A549 (cell line): ENCODE data around the gene PIPOX. TPM values are rescaled to one million over a fixed set of nuclear protein-coding genes. Genes with fewer than 3 reads are reported as not detected.

Source experiments
- ATAC-seq, 2 experiments: fragments of 200-7000 bp in 1 of 2; fragments of >200 bp in 1 of 2; cut with Nextera tagmentation in 1 of 2; cut with Tn5 transposase in 1 of 2; 3 replicates each; pipeline versions ENCODE4 v1.8.0 to v1.9.1; 2018 to 2020; ENCODE audit warnings: mild to moderate bottlenecking in 1 of 2, moderate library complexity in 1 of 2
- CTCF ChIA-PET: fragments of 300-600 bp; sonication (Branson Sonifier 250); formaldehyde crosslinking; extraction: SDS; loops from one replicate; lab custom pipeline; 2021; ENCODE audit warnings: antibody characterized with exemption, inconsistent platforms; lab: Yijun Ruan, JAX
- POLR2A ChIA-PET: fragments of 350-600 bp; formaldehyde crosslinking; extraction: SDS; loops from one replicate; lab custom pipeline; 2021; ENCODE audit warnings: antibody characterized with exemption, inconsistent platforms; lab: Yijun Ruan, JAX
- DNase-seq, 2 experiments: peaks; one replicate each; pipeline versions ENCODE4 v3.0.0 to v3.0.0-alpha.2; 2011 to 2016; ENCODE audit warnings: low read depth in 1 of 2, low spot score in 1 of 2
- FAIRE-seq: peaks from 2 replicates; lab custom pipeline; 2011; peaks lifted over from hg19 to GRCh38; lab: Jason Lieb, UNC
- H3K27ac ChIP-seq, 2 experiments: fragments of >200 bp; sonication (Bioruptor Twin); formaldehyde crosslinking; 3 replicates each; pipeline ENCODE4 v1.5.1; 2016 to 2017
- H3K4me1 ChIP-seq: fragments of >200 bp; sonication (Bioruptor Twin); formaldehyde crosslinking; 3 replicates; pipeline ENCODE4 v1.6.1; 2016
- H3K4me2 ChIP-seq: fragments of >200 bp; sonication (Bioruptor Twin); formaldehyde crosslinking; 3 replicates; pipeline ENCODE4 v1.6.1; 2016
- H3K4me3 ChIP-seq: fragments of >200 bp; sonication (Bioruptor Twin); formaldehyde crosslinking; 3 replicates; pipeline ENCODE4 v1.5.1; 2016
- H3K9me3 ChIP-seq: fragments of >200 bp; sonication (Bioruptor Twin); formaldehyde crosslinking; 3 replicates; pipeline ENCODE4 v1.6.1; 2016
- ESRRA ChIP-seq: fragments of 150-350 bp; IDR thresholded peaks from 2 replicates; pipeline ENCODE4 v1.6.1; 2014; ENCODE audit warnings: mild to moderate bottlenecking, low read length, borderline replicate concordance
- FOSB ChIP-seq: fragments of 250-450 bp; sonication (Bioruptor Pico); IDR thresholded peaks from 2 replicates; pipeline ENCODE4 v1.5.0; 2020; ENCODE audit warnings: mild to moderate bottlenecking, moderate library complexity
- FOXS1 ChIP-seq: fragments of 250-450 bp; sonication (Bioruptor Pico); IDR thresholded peaks from 2 replicates; pipeline ENCODE4 v1.5.0; 2020; ENCODE audit warnings: mild to moderate bottlenecking, moderate library complexity
- HOXA7 ChIP-seq: fragments of 250-450 bp; sonication (Bioruptor Pico); IDR thresholded peaks from 2 replicates; pipeline ENCODE4 v1.5.0; 2020; ENCODE audit warnings: mild to moderate bottlenecking, moderate library complexity
- HOXB13 ChIP-seq: fragments of 250-450 bp; sonication (Bioruptor Pico); IDR thresholded peaks from 2 replicates; pipeline ENCODE4 v1.5.0; 2020; ENCODE audit warnings: low read depth, mild to moderate bottlenecking, moderate library complexity
- HOXB5 ChIP-seq: fragments of 250-450 bp; sonication (Bioruptor Pico); IDR thresholded peaks from 2 replicates; pipeline ENCODE4 v1.5.0; 2020; ENCODE audit warnings: mild to moderate bottlenecking, moderate library complexity
- JUNB ChIP-seq: fragments of >200 bp; sonication (Bioruptor Twin); formaldehyde crosslinking; IDR thresholded peaks from 2 replicates; pipeline ENCODE4 v1.6.1; 2016
- KDM5A ChIP-seq: fragments of 200-600 bp; sonication (generic); IDR thresholded peaks from 2 replicates; pipeline ENCODE4 v1.6.1; 2016; ENCODE audit warnings: antibody characterized with exemption, mild to moderate bottlenecking
- MAZ ChIP-seq: fragments of 150-350 bp; IDR thresholded peaks from 2 replicates; pipeline ENCODE4 v1.6.1; 2014; ENCODE audit warnings: antibody characterized with exemption, low read depth, low read length, borderline replicate concordance
- NFE2L2 ChIP-seq: fragments of 150-350 bp; conservative IDR thresholded peaks from 2 replicates; pipeline ENCODE4 v1.6.1; 2014; ENCODE audit warnings: low read length
- NPAS2 ChIP-seq: fragments of 250-450 bp; sonication (Bioruptor Pico); IDR thresholded peaks from 2 replicates; pipeline ENCODE4 v1.8.0; 2022; ENCODE audit warnings: mild to moderate bottlenecking, moderate library complexity, borderline replicate concordance
- POLR2A ChIP-seq: IDR thresholded peaks from 2 replicates; pipeline ENCODE4 v1.6.1; 2012; ENCODE audit warnings: mild to moderate bottlenecking, low read length
- RARB ChIP-seq: fragments of 250-450 bp; sonication (Bioruptor Pico); IDR thresholded peaks from 2 replicates; pipeline ENCODE4 v1.8.0; 2021; ENCODE audit warnings: mild to moderate bottlenecking, moderate library complexity
- WGBS: methylation state at CpG from one replicate; pipeline ENCODE4 v1.1.6; 2017; ENCODE audit errors: missing lambda C conversion rate; 5-methylcytosine and 5-hydroxymethylcytosine counted together
- polyA plus RNA-seq, 4 experiments: library from polyadenylated mRNA; depleted of rRNA in 3 of 4; stranded (reverse); fragments of >200 nt; fragmentation: RNase III in 1 of 4; extraction: RNeasy Plus Mini Kit Qiagen cat#74134 plus additional on column Dnase treatment in 1 of 4; gene quantifications; 2 replicates in 3 of 4; 3 replicates in 1 of 4; pipeline ENCODE4 v1.2.3, GENCODE V29; 2011 to 2017
- TF ChIP-seq, protein P1 (sequence below): fragments of 200-600 bp; sonication (generic); IDR thresholded peaks from 2 replicates; pipeline ENCODE4 v1.6.1; 2016; ENCODE audit warnings: antibody characterized with exemption, mild to moderate bottlenecking, moderate library complexity
- TF ChIP-seq, protein P2 (sequence below): IDR thresholded peaks from 2 replicates; pipeline ENCODE4 v1.6.1; 2012; ENCODE audit warnings: low read depth, borderline replicate concordance
- TF ChIP-seq, protein P3 (sequence below): IDR thresholded peaks from 2 replicates; pipeline ENCODE4 v1.6.1; 2012
- TF ChIP-seq, protein P4 (sequence below): fragments of 150-350 bp; IDR thresholded peaks from 2 replicates; pipeline ENCODE4 v1.6.1; 2014; ENCODE audit warnings: low read depth, mild to moderate bottlenecking, low read length

Gene PIPOX
- polyA plus RNA-seq, 2 of the 4 experiments (the other 2 are of a cell fraction): 0.39 to 0.94 TPM

DNA sequence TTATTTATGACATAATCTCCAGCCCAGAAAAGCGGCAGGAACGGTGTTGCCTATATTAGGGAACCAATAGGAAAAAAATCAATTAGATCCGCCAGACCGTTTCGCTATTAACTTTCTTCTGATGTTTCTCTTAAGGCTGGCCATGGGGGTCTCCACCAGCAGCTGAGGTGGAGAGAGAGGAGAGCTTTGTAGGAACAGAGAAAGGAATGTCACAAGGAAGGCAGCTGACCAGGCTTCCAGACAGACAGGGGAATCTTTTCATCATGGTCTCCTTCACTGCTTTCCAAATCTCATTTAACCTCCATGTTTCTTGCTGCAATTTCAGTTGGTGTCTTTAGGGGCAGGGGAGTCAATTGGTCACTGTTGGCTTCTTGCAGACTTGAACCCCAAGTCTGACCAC is 28.2 kb upstream of the PIPOX start:
- Histone ChIP-seq H3K4me1 (no peaks in the 10 kb centered on the region), H3K9me3 (no peaks in the 10 kb centered on the region), H3K27ac (no peak overlapping the region), H3K4me3 (no peak overlapping the region), H3K4me2 (no peak overlapping the region)
- DNase-seq: no peak
- TF ChIP-seq, protein P1, sequence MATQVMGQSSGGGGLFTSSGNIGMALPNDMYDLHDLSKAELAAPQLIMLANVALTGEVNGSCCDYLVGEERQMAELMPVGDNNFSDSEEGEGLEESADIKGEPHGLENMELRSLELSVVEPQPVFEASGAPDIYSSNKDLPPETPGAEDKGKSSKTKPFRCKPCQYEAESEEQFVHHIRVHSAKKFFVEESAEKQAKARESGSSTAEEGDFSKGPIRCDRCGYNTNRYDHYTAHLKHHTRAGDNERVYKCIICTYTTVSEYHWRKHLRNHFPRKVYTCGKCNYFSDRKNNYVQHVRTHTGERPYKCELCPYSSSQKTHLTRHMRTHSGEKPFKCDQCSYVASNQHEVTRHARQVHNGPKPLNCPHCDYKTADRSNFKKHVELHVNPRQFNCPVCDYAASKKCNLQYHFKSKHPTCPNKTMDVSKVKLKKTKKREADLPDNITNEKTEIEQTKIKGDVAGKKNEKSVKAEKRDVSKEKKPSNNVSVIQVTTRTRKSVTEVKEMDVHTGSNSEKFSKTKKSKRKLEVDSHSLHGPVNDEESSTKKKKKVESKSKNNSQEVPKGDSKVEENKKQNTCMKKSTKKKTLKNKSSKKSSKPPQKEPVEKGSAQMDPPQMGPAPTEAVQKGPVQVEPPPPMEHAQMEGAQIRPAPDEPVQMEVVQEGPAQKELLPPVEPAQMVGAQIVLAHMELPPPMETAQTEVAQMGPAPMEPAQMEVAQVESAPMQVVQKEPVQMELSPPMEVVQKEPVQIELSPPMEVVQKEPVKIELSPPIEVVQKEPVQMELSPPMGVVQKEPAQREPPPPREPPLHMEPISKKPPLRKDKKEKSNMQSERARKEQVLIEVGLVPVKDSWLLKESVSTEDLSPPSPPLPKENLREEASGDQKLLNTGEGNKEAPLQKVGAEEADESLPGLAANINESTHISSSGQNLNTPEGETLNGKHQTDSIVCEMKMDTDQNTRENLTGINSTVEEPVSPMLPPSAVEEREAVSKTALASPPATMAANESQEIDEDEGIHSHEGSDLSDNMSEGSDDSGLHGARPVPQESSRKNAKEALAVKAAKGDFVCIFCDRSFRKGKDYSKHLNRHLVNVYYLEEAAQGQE: no peak
- TF ChIP-seq ESRRA (no peak), RARB (CRISPR knock-in tag) (no peak), FOXS1 (CRISPR knock-in tag) (no peak), POLR2A (no peak), NFE2L2 (no peak), HOXA7 (CRISPR knock-in tag) (no peak), HOXB13 (CRISPR knock-in tag) (no peak), MAZ (no peak)
- TF ChIP-seq, protein P2, sequence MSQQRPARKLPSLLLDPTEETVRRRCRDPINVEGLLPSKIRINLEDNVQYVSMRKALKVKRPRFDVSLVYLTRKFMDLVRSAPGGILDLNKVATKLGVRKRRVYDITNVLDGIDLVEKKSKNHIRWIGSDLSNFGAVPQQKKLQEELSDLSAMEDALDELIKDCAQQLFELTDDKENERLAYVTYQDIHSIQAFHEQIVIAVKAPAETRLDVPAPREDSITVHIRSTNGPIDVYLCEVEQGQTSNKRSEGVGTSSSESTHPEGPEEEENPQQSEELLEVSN: no peak
- CTCF ChIA-PET: interaction anchor here (0.6 to 7.6 kb wide), 7 partner anchors 9 to 525 kb away, joined by 4 to 36 read pairs (median 5); partner anchors contain the start of gene SEZ6
- no peak for ATAC-seq
- FAIRE-seq: no peak
- 55% methylated on average over 5 of the region's 5 CpGs for WGBS
- POLR2A ChIA-PET: no interaction called here

DNA sequence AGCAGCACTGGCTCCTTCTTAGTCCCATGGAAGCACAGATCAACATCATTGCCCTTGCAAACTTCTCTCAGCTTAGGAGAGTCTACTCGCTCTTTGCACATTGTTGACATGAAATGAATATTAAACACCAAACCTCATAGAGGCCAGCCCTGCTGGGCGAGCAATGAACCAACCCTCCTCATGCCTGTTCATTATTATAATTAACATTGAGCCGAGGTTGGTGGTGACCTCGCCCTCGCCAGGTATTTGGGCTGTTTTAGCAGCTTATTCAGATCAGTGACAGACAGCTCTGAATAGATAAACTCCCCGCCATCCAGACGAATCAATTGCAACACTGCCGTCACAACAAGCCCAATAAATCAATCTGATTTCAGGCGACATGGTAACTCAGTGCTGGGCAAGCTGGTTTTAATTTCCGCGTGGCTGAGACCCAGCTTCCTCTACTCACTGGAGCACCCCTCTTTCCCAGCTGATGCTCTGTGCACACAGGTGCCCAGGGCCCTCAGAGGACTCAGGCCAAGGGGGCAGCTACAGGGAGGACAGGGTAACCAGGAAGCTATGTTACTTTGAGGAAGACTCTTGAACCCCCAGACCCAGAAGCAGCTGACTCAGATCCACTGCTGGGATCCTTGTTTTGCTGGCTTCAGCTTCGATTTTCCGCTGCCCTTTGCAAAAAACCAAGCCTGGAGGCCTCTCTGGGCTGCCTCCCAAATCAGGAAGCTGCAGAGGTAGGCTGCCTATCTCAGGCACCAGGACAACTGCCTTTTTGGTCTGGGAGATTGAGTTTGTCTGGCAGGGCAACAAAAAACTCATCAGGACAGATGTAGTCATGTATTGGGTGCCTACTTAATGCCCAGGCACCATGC is 26.4 kb upstream of the PIPOX start:
- 31% methylated on average over 13 of the region's 13 CpGs for WGBS
- no peak for ATAC-seq

More for the DNA sequence above, 26.4 kb upstream of the PIPOX start:
- Histone ChIP-seq H3K4me2 (no peak overlapping the region), H3K4me3 (no peak overlapping the region), H3K27ac (no peak overlapping the region), H3K4me1 (no peaks in the 10 kb centered on the region), H3K9me3 (no peaks in the 10 kb centered on the region)
- TF ChIP-seq NFE2L2 (no peak), JUNB (no peak), MAZ (no peak), ESRRA (no peak), KDM5A (no peak), NPAS2 (no peak), HOXB5 (CRISPR knock-in tag) (no peak), FOSB (no peak)
- TF ChIP-seq, protein P3, sequence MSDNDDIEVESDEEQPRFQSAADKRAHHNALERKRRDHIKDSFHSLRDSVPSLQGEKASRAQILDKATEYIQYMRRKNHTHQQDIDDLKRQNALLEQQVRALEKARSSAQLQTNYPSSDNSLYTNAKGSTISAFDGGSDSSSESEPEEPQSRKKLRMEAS: no peak
- TF ChIP-seq, protein P4, sequence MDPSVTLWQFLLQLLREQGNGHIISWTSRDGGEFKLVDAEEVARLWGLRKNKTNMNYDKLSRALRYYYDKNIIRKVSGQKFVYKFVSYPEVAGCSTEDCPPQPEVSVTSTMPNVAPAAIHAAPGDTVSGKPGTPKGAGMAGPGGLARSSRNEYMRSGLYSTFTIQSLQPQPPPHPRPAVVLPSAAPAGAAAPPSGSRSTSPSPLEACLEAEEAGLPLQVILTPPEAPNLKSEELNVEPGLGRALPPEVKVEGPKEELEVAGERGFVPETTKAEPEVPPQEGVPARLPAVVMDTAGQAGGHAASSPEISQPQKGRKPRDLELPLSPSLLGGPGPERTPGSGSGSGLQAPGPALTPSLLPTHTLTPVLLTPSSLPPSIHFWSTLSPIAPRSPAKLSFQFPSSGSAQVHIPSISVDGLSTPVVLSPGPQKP: no peak
- CTCF ChIA-PET: interaction anchor here (0.6 to 7.6 kb wide), 9 partner anchors 9 to 253 kb away, joined by 3 to 36 read pairs (median 4); no protein-coding TSS in a partner anchor
- DNase-seq (no peak), FAIRE-seq (no peak)
- POLR2A ChIA-PET: no interaction called here
